HEK293 (cell line): Measurements from ENCODE around the gene ITPKC.

Experiments used
- CTCF ChIA-PET: fragments of 350-600 bp; formaldehyde crosslinking; extraction: SDS; loops from one replicate; lab custom pipeline; 2021; ENCODE audit warnings: antibody characterized with exemption; lab: Yijun Ruan, JAX
- POLR2A ChIA-PET: fragments of 300-600 bp; formaldehyde crosslinking; extraction: SDS; loops from one replicate; lab custom pipeline; 2020; ENCODE audit warnings: antibody characterized with exemption, inconsistent platforms; lab: Yijun Ruan, JAX
- H3K27ac ChIP-seq: fragments of 200-500 bp; sonication (Bioruptor generic); 2 replicates; pipeline ENCODE4 v1.5.1; 2014; ENCODE audit warnings: low read depth, low read length, control low read depth, inconsistent platforms; ENCODE audit errors: extremely low read depth
- H3K36me3 ChIP-seq, 2 experiments: fragments of 200-500 bp in 1 of 2; sonication (Bioruptor generic) in 1 of 2; 1 replicate in 1 of 2; 2 replicates in 1 of 2; pipeline ENCODE4 v1.5.1; 2014 to 2017; ENCODE audit warnings: inconsistent platforms in 2 of 2, low read length in 2 of 2; ENCODE audit not compliant: control insufficient read depth in 2 of 2, insufficient read depth in 1 of 2
- H3K4me1 ChIP-seq: fragments of 200-500 bp; sonication (Bioruptor generic); 2 replicates; pipeline ENCODE4 v1.5.1; 2014; ENCODE audit warnings: mild to moderate bottlenecking, low read length, inconsistent platforms; ENCODE audit not compliant: control insufficient read depth, insufficient read depth
- H3K4me3 ChIP-seq: 2 replicates; pipeline ENCODE4 v1.5.1; 2011; ENCODE audit warnings: low read depth, mild to moderate bottlenecking, control low read depth, low read length, moderate library complexity
- H3K9me3 ChIP-seq: fragments of 200-500 bp; sonication (Bioruptor generic); 2 replicates; pipeline ENCODE4 v1.5.1; 2014; ENCODE audit warnings: low read depth, low read length, inconsistent platforms; ENCODE audit not compliant: control insufficient read depth, insufficient read depth
- EGR2 ChIP-seq: fragments of 450-650 bp; formaldehyde crosslinking; IDR thresholded peaks from 2 replicates; pipeline ENCODE4 v1.5.1; 2016; ENCODE audit warnings: low read depth, missing biosample characterization, missing genetic modification characterization
- GFI1B ChIP-seq: fragments of 450-650 bp; formaldehyde crosslinking; IDR thresholded peaks from 2 replicates; pipeline ENCODE4 v1.5.1; 2016; ENCODE audit warnings: missing biosample characterization, missing genetic modification characterization
- GLIS1 ChIP-seq: fragments of 450-650 bp; formaldehyde crosslinking; IDR thresholded peaks from 2 replicates; pipeline ENCODE4 v1.5.1; 2016; ENCODE audit warnings: missing biosample characterization, missing genetic modification characterization
- GLIS2 ChIP-seq: fragments of 450-650 bp; formaldehyde crosslinking; IDR thresholded peaks from 2 replicates; pipeline ENCODE4 v1.5.1; 2016; ENCODE audit warnings: missing biosample characterization, missing genetic modification characterization
- INSM2 ChIP-seq: fragments of 450-650 bp; formaldehyde crosslinking; IDR thresholded peaks from 2 replicates; pipeline ENCODE4 v1.5.1; 2016; ENCODE audit warnings: missing biosample characterization, missing genetic modification characterization
- KLF1 ChIP-seq: fragments of 450-650 bp; formaldehyde crosslinking; IDR thresholded peaks from 2 replicates; pipeline ENCODE4 v1.5.1; 2016; ENCODE audit warnings: missing biosample characterization, missing genetic modification characterization
- KLF7 ChIP-seq: fragments of 450-650 bp; formaldehyde crosslinking; IDR thresholded peaks from 2 replicates; pipeline ENCODE4 v1.5.1; 2016; ENCODE audit warnings: missing biosample characterization, missing genetic modification characterization, borderline replicate concordance
- KLF8 ChIP-seq: fragments of 450-650 bp; formaldehyde crosslinking; IDR thresholded peaks from 2 replicates; pipeline ENCODE4 v1.5.1; 2016; ENCODE audit warnings: missing biosample characterization, missing genetic modification characterization
- MEIS1 ChIP-seq: sonication (generic); formaldehyde crosslinking; IDR thresholded peaks from 2 replicates; pipeline ENCODE4 v1.8.1; 2022; ENCODE audit warnings: missing genetic modification reagents, mild to moderate bottlenecking, borderline replicate concordance
- SCRT1 ChIP-seq: fragments of 450-650 bp; formaldehyde crosslinking; IDR thresholded peaks from 2 replicates; pipeline ENCODE4 v1.5.1; 2016; ENCODE audit warnings: missing biosample characterization, missing genetic modification characterization, borderline replicate concordance
- SP2 ChIP-seq: fragments of 450-650 bp; formaldehyde crosslinking; IDR thresholded peaks from 2 replicates; pipeline ENCODE4 v1.5.1; 2016; ENCODE audit warnings: missing biosample characterization, missing genetic modification characterization
- ZBTB10 ChIP-seq: fragments of 450-650 bp; formaldehyde crosslinking; IDR thresholded peaks from 2 replicates; pipeline ENCODE4 v1.5.1; 2016; ENCODE audit warnings: missing biosample characterization, missing genetic modification characterization
- ZBTB48 ChIP-seq: fragments of 450-650 bp; formaldehyde crosslinking; IDR thresholded peaks from 2 replicates; pipeline ENCODE4 v1.5.1; 2016; ENCODE audit warnings: missing biosample characterization, missing genetic modification characterization
- ZFHX2 ChIP-seq: fragments of 450-650 bp; formaldehyde crosslinking; conservative IDR thresholded peaks from 2 replicates; pipeline ENCODE4 v1.5.1; 2016; ENCODE audit warnings: missing biosample characterization, missing genetic modification characterization
- ZNF175 ChIP-seq: fragments of 450-650 bp; formaldehyde crosslinking; IDR thresholded peaks from 2 replicates; pipeline ENCODE4 v1.5.1; 2016; ENCODE audit warnings: missing biosample characterization, missing genetic modification characterization
- ZNF2 ChIP-seq: fragments of 450-650 bp; formaldehyde crosslinking; IDR thresholded peaks from 2 replicates; pipeline ENCODE4 v1.5.1; 2016; ENCODE audit warnings: missing biosample characterization, missing genetic modification characterization
- ZNF341 ChIP-seq: fragments of 450-650 bp; formaldehyde crosslinking; IDR thresholded peaks from 2 replicates; pipeline ENCODE4; 2016; ENCODE audit warnings: low read depth, missing biosample characterization, missing genetic modification characterization
- ZNF473 ChIP-seq: fragments of 450-650 bp; formaldehyde crosslinking; IDR thresholded peaks from 2 replicates; pipeline ENCODE4 v1.5.1; 2017; ENCODE audit warnings: missing biosample characterization, missing genetic modification characterization
- ZNF501 ChIP-seq: fragments of 450-650 bp; formaldehyde crosslinking; IDR thresholded peaks from 2 replicates; pipeline ENCODE4 v1.5.1; 2016; ENCODE audit warnings: missing biosample characterization, missing genetic modification characterization
- ZNF610 ChIP-seq: fragments of 450-650 bp; formaldehyde crosslinking; IDR thresholded peaks from 2 replicates; pipeline ENCODE4 v1.5.1; 2016; ENCODE audit warnings: missing biosample characterization, missing genetic modification characterization, borderline replicate concordance
- ZNF639 ChIP-seq: fragments of 450-650 bp; formaldehyde crosslinking; IDR thresholded peaks from 2 replicates; pipeline ENCODE4 v1.5.1; 2016; ENCODE audit warnings: missing biosample characterization, missing genetic modification characterization
- ZNF747 ChIP-seq: fragments of 450-650 bp; formaldehyde crosslinking; IDR thresholded peaks from 2 replicates; pipeline ENCODE4 v1.5.1; 2016; ENCODE audit warnings: missing biosample characterization, missing genetic modification characterization
- ZNF785 ChIP-seq: fragments of 450-650 bp; formaldehyde crosslinking; IDR thresholded peaks from 2 replicates; pipeline ENCODE4 v1.5.1; 2016; ENCODE audit warnings: missing biosample characterization, missing genetic modification characterization
- ZNF792 ChIP-seq: fragments of 450-650 bp; formaldehyde crosslinking; IDR thresholded peaks from 2 replicates; pipeline ENCODE4 v1.5.1; 2016; ENCODE audit warnings: missing biosample characterization, missing genetic modification characterization
- TF ChIP-seq, protein P1 (sequence below): fragments of 450-650 bp; formaldehyde crosslinking; IDR thresholded peaks from 2 replicates; pipeline ENCODE4 v1.5.1; 2017; ENCODE audit warnings: missing biosample characterization, missing genetic modification characterization
- TF ChIP-seq, protein P2 (sequence below): fragments of 450-650 bp; formaldehyde crosslinking; IDR thresholded peaks from 2 replicates; pipeline ENCODE4 v1.5.1; 2017; ENCODE audit warnings: missing biosample characterization, missing genetic modification characterization

Gene ITPKC

GRCh38 chr19:40689339-40690049 is 27.4 kb upstream of the ITPKC start:
- H3K9me3 ChIP-seq: no peaks in the 10 kb centered on the region
- peaks cover 16 to 44% of the 10 kb centered on the region in 2 experiments; a peak in 2 of 3 replicates for H3K36me3 ChIP-seq
- POLR2A ChIA-PET: no interaction called here
- peaks cover 16% of the 10 kb centered on the region for H3K4me1 ChIP-seq
- peak overlapping the region; percentile 70; the same call in 1 of the 2 replicates for H3K27ac ChIP-seq
- CTCF ChIA-PET: no interaction called here
- peak overlapping the region; percentile 35 for H3K4me3 ChIP-seq
- TF ChIP-seq INSM2 (tag by site-specific recombination): 0 out of 2 replicates have a peak, but pooled peaks have one; percentile 66
- TF ChIP-seq SP2 (tag by site-specific recombination): 0 out of 2 replicates have a peak, but pooled peaks have one; percentile 10
- TF ChIP-seq ZNF341 (tag by site-specific recombination): peak; percentile 76
- TF ChIP-seq KLF1 (tag by site-specific recombination): peak; percentile 94
- peak; percentile 64 for TF ChIP-seq EGR2 (tag by site-specific recombination)
- TF ChIP-seq GFI1B: no peak; the same call in 1 of the 2 replicates
- TF ChIP-seq ZNF747 (tag by site-specific recombination): 0 out of 2 replicates have a peak, but pooled peaks have one; percentile 34
- peak; percentile 72 for TF ChIP-seq KLF7 (tag by site-specific recombination)
- TF ChIP-seq ZNF785 (tag by site-specific recombination): peak; percentile 81; the same call in 1 of the 2 replicates
- TF ChIP-seq, protein P1, sequence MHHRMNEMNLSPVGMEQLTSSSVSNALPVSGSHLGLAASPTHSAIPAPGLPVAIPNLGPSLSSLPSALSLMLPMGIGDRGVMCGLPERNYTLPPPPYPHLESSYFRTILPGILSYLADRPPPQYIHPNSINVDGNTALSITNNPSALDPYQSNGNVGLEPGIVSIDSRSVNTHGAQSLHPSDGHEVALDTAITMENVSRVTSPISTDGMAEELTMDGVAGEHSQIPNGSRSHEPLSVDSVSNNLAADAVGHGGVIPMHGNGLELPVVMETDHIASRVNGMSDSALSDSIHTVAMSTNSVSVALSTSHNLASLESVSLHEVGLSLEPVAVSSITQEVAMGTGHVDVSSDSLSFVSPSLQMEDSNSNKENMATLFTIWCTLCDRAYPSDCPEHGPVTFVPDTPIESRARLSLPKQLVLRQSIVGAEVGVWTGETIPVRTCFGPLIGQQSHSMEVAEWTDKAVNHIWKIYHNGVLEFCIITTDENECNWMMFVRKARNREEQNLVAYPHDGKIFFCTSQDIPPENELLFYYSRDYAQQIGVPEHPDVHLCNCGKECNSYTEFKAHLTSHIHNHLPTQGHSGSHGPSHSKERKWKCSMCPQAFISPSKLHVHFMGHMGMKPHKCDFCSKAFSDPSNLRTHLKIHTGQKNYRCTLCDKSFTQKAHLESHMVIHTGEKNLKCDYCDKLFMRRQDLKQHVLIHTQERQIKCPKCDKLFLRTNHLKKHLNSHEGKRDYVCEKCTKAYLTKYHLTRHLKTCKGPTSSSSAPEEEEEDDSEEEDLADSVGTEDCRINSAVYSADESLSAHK (tag by site-specific recombination): 0 out of 2 replicates have a peak, but pooled peaks have one; percentile 25
- peak; percentile 57 for TF ChIP-seq ZFHX2 (tag by site-specific recombination)
- TF ChIP-seq ZNF610 (tag by site-specific recombination): no peak
- TF ChIP-seq, protein P2, sequence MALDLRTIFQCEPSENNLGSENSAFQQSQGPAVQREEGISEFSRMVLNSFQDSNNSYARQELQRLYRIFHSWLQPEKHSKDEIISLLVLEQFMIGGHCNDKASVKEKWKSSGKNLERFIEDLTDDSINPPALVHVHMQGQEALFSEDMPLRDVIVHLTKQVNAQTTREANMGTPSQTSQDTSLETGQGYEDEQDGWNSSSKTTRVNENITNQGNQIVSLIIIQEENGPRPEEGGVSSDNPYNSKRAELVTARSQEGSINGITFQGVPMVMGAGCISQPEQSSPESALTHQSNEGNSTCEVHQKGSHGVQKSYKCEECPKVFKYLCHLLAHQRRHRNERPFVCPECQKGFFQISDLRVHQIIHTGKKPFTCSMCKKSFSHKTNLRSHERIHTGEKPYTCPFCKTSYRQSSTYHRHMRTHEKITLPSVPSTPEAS: peak; percentile 59
- peak; percentile 72 for TF ChIP-seq GLIS2 (tag by site-specific recombination)
- peak; percentile 40; the same call in 1 of the 2 replicates for TF ChIP-seq ZBTB10 (tag by site-specific recombination)
- peak; percentile 91 for TF ChIP-seq ZBTB48 (tag by site-specific recombination)
- peak; percentile 78 for TF ChIP-seq ZNF2 (tag by site-specific recombination)
- no peak for TF ChIP-seq ZNF501
- TF ChIP-seq ZNF639 (tag by site-specific recombination): no peak
- TF ChIP-seq SCRT1 (tag by site-specific recombination): 0 out of 2 replicates have a peak, but pooled peaks have one; percentile 15
- TF ChIP-seq KLF8 (tag by site-specific recombination): peak; percentile 56; the same call in 1 of the 2 replicates
- no peak for TF ChIP-seq MEIS1 (CRISPR knock-in tag)
- 0 out of 2 replicates have a peak, but pooled peaks have one; percentile 23 for TF ChIP-seq ZNF473 (tag by site-specific recombination)
- TF ChIP-seq ZNF175: 0 out of 2 replicates have a peak, but pooled peaks have one; percentile 40
- peak; percentile 11; the same call in 1 of the 2 replicates for TF ChIP-seq ZNF792
- TF ChIP-seq GLIS1 (tag by site-specific recombination): peak; percentile 89
